OCI-LY1 (cell line): ENCODE measurements around the gene ABCA5.

Experiments used
- H2AFZ ChIP-seq: fragments of 200-600 bp; sonication (generic), shearing (Covaris generic); 2 replicates; pipeline ENCODE4 v1.6.0; 2014; ENCODE audit warnings: antibody characterized with exemption, mild to moderate bottlenecking, low read length
- H3F3A ChIP-seq: fragments of 200-600 bp; sonication (generic), shearing (Covaris generic); 2 replicates; pipeline ENCODE4 v1.6.0; 2014; ENCODE audit warnings: mild to moderate bottlenecking, antibody characterized with exemption, low read length, moderate library complexity; ENCODE audit not compliant: insufficient read depth
- H3K27ac ChIP-seq: fragments of 200-600 bp; sonication (generic); 2 replicates; pipeline ENCODE4 v1.5.1; 2014; ENCODE audit warnings: low read length, mixed run types, mild to moderate bottlenecking, low read depth; ENCODE audit not compliant: poor library complexity, severe bottlenecking
- H3K27me3 ChIP-seq: fragments of 200-600 bp; sonication (generic); 2 replicates; pipeline ENCODE4 v1.6.0; 2014; ENCODE audit warnings: antibody characterized with exemption, mild to moderate bottlenecking, low read length, moderate library complexity; ENCODE audit not compliant: insufficient read depth
- H3K36me3 ChIP-seq: fragments of 200-600 bp; sonication (generic); 2 replicates; pipeline ENCODE4 v1.6.1; 2014; ENCODE audit warnings: mild to moderate bottlenecking, antibody characterized with exemption, low read length, moderate library complexity, mixed read lengths; ENCODE audit not compliant: insufficient read depth
- H3K4me1 ChIP-seq: fragments of 200-600 bp; sonication (generic); 2 replicates; pipeline ENCODE4 v1.5.1; 2014; ENCODE audit warnings: mild to moderate bottlenecking, low read length, moderate library complexity; ENCODE audit not compliant: insufficient read depth, severe bottlenecking
- H3K4me2 ChIP-seq: fragments of 200-600 bp; sonication (generic), shearing (Covaris generic); 2 replicates; pipeline ENCODE4 v1.6.1; 2014; ENCODE audit warnings: low read length
- H3K4me3 ChIP-seq: fragments of 200-600 bp; sonication (generic); 2 replicates; pipeline ENCODE4 v1.5.1; 2014; ENCODE audit warnings: low read length, low read depth, mild to moderate bottlenecking, mixed read lengths; ENCODE audit not compliant: poor library complexity, severe bottlenecking
- H3K79me2 ChIP-seq: fragments of 200-600 bp; shearing (Covaris generic); 2 replicates; pipeline ENCODE4 v1.6.1; 2016; ENCODE audit warnings: mixed run types, low read length, mixed read lengths; ENCODE audit not compliant: insufficient read depth
- H3K9ac ChIP-seq: fragments of 200-600 bp; sonication (generic), shearing (Covaris generic); 2 replicates; pipeline ENCODE4 v1.6.1; 2014; ENCODE audit warnings: mild to moderate bottlenecking, low read length, mixed read lengths
- H3K9me2 ChIP-seq: fragments of 200-600 bp; sonication (generic), shearing (Covaris generic); 2 replicates; pipeline ENCODE4 v1.6.1; 2014; ENCODE audit warnings: low read depth, mild to moderate bottlenecking, low read length, mixed read lengths
- H3K9me3 ChIP-seq: fragments of 200-600 bp; shearing (Covaris generic); 2 replicates; pipeline ENCODE4 v1.6.1; 2014; ENCODE audit warnings: low read length, mixed read lengths
- H4K20me1 ChIP-seq: fragments of 200-600 bp; sonication (generic), shearing (Covaris generic); 2 replicates; pipeline ENCODE4 v1.6.0; 2016; ENCODE audit warnings: mild to moderate bottlenecking, low read length; ENCODE audit not compliant: insufficient read depth
- EZH2 ChIP-seq: fragments of 200-600 bp; sonication (generic), shearing (Covaris generic); IDR thresholded peaks from 2 replicates; pipeline ENCODE4 v1.8.0; 2017; ENCODE audit warnings: borderline replicate concordance, mixed run types, mild to moderate bottlenecking, antibody characterized with exemption, low read length, moderate library complexity, mixed read lengths
- TF ChIP-seq, protein P1 (sequence below): fragments of 200-600 bp; sonication (generic), shearing (Covaris generic); IDR thresholded peaks from 2 replicates; pipeline ENCODE4 v1.5.1; 2017; ENCODE audit warnings: mild to moderate bottlenecking, antibody characterized with exemption, low read length, moderate library complexity, mixed read lengths

The ABCA5 gene

GRCh38 chr17:69336996-69337395, 10.1 kb upstream of the ABCA5 start:
- H3K79me2 ChIP-seq: no peaks in the 10 kb centered on the region
- no peaks in the 10 kb centered on the region for H3K4me1 ChIP-seq
- no peaks in the 10 kb centered on the region for H3F3A ChIP-seq
- no peak overlapping the region for H3K4me2 ChIP-seq
- H3K36me3 ChIP-seq: no peaks in the 10 kb centered on the region
- no peaks in the 10 kb centered on the region for H3K27me3 ChIP-seq
- no peak overlapping the region for H3K9ac ChIP-seq
- H3K27ac ChIP-seq: no peak overlapping the region
- H3K9me3 ChIP-seq: no peaks in the 10 kb centered on the region
- TF ChIP-seq, protein P1, sequence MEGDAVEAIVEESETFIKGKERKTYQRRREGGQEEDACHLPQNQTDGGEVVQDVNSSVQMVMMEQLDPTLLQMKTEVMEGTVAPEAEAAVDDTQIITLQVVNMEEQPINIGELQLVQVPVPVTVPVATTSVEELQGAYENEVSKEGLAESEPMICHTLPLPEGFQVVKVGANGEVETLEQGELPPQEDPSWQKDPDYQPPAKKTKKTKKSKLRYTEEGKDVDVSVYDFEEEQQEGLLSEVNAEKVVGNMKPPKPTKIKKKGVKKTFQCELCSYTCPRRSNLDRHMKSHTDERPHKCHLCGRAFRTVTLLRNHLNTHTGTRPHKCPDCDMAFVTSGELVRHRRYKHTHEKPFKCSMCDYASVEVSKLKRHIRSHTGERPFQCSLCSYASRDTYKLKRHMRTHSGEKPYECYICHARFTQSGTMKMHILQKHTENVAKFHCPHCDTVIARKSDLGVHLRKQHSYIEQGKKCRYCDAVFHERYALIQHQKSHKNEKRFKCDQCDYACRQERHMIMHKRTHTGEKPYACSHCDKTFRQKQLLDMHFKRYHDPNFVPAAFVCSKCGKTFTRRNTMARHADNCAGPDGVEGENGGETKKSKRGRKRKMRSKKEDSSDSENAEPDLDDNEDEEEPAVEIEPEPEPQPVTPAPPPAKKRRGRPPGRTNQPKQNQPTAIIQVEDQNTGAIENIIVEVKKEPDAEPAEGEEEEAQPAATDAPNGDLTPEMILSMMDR: no peak
- no peak for TF ChIP-seq EZH2
- no peak overlapping the region for H2AFZ ChIP-seq
- no peak overlapping the region for H3K4me3 ChIP-seq
- H4K20me1 ChIP-seq: no peaks in the 10 kb centered on the region
- no peaks in the 10 kb centered on the region for H3K9me2 ChIP-seq

GRCh38 chr17:69336580-69336979, 9.6 kb upstream of the ABCA5 start:
- TF ChIP-seq, protein P1: no peak
- no peak for TF ChIP-seq EZH2
- H2AFZ ChIP-seq: no peak overlapping the region

GRCh38 chr17:69335058-69335457, 8.1 kb upstream of the ABCA5 start:
- Histone ChIP-seq H3K36me3 (no peaks in the 10 kb centered on the region), H3K27ac (no peak overlapping the region), H2AFZ (no peak overlapping the region), H3K4me3 (no peak overlapping the region), H3K79me2 (no peaks in the 10 kb centered on the region), H3K9me2 (no peaks in the 10 kb centered on the region), H4K20me1 (no peaks in the 10 kb centered on the region), H3K9ac (no peak overlapping the region), H3K4me2 (no peak overlapping the region), H3K4me1 (no peaks in the 10 kb centered on the region), H3F3A (no peaks in the 10 kb centered on the region), H3K9me3 (no peaks in the 10 kb centered on the region), H3K27me3 (no peaks in the 10 kb centered on the region)
- no peak for TF ChIP-seq EZH2
- TF ChIP-seq, protein P1: peak; percentile 37

More at GRCh38 chr17:69336580-69336979, 9.6 kb upstream of the ABCA5 start:
- Histone ChIP-seq H3K27me3 (no peaks in the 10 kb centered on the region), H3K79me2 (no peaks in the 10 kb centered on the region), H4K20me1 (no peaks in the 10 kb centered on the region), H3K4me2 (no peak overlapping the region), H3K9me2 (no peaks in the 10 kb centered on the region), H3F3A (no peaks in the 10 kb centered on the region), H3K9me3 (no peaks in the 10 kb centered on the region), H3K27ac (no peak overlapping the region), H3K9ac (no peak overlapping the region), H3K4me3 (no peak overlapping the region), H3K4me1 (no peaks in the 10 kb centered on the region), H3K36me3 (no peaks in the 10 kb centered on the region)
